HG03439 (cell line): ENCODE results near the gene SLC30A7.
"Not testable (repeated sequence)": the region's sequence is repeated elsewhere in the genome, so short reads cannot be mapped to it uniquely, and the experiment has no call there.

Experiments used
- ATAC-seq: cut with Tn5 transposase; IDR thresholded peaks from one replicate; pipeline ENCODE4 v1.9.1; 2021; ENCODE audit warnings: mild to moderate bottlenecking, moderate library complexity; ENCODE audit not compliant: unreplicated experiment

Gene SLC30A7, protein sequence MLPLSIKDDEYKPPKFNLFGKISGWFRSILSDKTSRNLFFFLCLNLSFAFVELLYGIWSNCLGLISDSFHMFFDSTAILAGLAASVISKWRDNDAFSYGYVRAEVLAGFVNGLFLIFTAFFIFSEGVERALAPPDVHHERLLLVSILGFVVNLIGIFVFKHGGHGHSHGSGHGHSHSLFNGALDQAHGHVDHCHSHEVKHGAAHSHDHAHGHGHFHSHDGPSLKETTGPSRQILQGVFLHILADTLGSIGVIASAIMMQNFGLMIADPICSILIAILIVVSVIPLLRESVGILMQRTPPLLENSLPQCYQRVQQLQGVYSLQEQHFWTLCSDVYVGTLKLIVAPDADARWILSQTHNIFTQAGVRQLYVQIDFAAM

DNA sequence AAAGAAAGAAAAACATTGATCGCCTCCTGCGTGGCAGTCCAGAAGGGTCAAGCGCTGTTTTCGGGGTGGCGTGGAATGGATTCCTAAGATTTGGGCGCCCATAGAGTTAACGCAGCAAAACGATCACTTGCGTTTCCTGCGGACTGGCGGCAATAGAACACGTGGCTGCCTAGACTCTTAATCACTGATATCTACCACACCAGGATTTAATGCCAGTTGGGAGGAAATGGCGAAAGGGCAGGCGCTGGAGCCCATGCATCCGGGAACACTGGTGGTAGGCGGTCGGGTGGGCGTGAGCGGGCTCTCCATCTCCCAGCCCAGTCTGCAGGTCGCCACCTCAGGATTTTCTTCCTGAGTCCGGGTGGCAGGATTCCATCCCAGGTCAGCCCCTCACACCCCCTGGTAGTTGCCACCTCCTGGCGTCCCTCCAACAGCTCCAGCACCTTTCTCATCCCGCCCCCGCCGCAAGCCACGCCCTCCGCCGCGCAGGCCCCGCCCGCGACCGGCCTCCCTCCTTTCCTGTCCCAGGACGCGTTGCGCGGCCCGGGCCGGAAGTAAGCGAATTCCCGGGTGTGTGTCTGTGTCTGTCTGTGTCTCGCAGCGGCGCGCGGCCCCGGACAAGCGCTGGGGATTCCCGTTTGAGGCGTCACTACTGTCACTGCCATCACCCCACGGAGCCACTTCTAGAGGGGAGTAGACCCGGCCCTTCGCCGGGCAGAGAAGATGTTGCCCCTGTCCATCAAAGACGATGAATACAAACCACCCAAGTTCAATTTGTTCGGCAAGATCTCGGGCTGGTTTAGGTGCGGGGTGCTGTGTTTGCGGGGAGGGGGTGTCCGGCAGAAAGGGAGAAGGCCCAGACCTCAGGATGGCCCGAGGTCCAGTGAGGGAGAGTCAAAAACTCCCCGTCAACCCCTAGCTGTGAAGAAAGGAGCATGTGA is at the start of gene SLC30A7:
Gene SLC30A7, plus strand, starts transcription at position 551 of the 941 bp plus-strand sequence. Its CDS starts 173 bp downstream, at position 724.
- ATAC-seq = peak; percentile 80

DNA sequence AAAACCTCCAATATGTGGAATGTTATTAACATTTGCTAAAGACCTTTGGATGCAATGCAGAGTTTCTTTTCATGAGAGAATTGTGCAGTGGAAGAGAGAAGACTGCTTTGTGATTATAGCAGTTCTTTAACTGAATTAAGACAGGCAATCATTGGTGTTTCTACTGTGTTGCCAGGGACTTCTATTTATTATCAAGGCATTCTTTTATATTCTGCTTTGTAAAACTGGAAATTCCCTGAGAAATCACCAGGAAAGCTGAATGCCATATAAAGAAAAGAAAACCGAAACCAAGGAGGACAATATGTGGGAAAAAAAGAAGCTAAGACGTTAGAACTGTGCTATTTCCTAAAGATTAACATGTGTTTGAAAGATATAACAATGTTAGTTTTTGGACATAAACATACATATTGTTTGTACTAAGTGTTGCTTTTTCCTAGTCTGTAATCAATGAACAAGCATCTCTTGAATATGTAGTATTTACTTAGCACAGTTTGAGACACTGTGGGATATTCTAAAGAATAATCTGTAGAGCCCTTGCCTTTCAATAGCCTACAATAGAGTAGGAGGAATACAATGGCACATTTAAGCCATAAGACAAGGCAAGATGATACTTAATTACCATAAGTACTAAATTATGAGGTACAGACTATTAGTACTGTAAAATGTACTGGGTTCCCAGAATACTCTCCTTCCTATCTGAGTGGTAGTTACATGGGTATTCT is 48.4 kb upstream of the SLC30A7 start:
- ATAC-seq = no peak

DNA sequence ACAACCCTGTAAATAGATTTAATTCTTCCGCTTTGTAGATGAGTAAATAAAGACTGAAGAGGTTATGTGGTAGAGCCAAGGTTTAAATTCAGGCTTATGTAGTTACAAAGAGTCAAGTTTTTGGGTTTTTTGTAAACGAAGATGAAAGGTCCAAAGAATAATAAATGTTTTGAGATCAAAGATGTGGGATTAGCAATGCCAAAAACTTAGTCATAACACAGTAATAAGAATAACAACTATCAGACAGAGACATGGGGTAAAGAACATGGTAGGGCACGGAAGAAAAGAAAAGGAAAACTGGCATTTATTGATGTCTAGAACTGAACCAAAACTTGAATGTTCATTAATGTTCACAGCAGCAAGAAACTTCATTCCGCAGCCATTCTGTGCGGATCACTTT is 44.2 kb upstream of the SLC30A7 start:
- no peak for ATAC-seq

DNA sequence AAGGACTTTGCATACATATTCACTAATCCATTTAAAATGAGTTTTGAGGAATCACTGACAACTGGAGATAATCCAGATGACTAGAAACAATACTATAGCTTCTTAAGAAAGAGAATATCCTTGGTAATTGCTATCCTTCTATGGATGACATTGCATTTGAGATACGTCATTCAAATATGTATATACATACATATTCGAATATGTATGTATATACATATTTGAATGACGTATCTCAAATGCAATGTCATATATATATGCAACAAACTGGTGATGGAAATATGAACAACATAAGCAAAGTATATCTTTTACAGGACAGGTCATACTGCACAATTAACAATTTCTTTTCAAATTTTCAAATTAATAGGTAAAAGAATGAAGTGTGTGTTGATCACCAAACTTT is 42.9 kb upstream of the SLC30A7 start:
- ATAC-seq = no peak

DNA sequence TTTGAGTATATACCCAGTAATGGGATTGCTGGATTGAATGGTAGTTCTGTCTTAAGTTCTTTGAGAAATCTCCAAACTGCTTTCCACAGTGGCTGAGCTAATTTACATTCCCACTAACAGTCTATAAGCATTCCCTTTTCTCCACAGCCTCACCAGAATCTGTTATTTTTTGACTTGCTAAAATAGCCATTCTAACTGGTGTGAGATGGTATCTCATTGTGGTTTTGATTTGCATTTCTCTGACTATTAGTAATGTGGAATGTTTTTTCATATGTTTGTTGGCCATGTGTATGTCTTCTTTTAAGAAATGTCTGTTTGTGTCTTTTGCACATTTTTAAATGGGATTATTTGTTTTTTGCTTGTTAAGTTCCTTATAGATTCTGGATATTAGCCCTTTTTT is 40.8 kb upstream of the SLC30A7 start:
- not testable (repeated sequence) for ATAC-seq

DNA sequence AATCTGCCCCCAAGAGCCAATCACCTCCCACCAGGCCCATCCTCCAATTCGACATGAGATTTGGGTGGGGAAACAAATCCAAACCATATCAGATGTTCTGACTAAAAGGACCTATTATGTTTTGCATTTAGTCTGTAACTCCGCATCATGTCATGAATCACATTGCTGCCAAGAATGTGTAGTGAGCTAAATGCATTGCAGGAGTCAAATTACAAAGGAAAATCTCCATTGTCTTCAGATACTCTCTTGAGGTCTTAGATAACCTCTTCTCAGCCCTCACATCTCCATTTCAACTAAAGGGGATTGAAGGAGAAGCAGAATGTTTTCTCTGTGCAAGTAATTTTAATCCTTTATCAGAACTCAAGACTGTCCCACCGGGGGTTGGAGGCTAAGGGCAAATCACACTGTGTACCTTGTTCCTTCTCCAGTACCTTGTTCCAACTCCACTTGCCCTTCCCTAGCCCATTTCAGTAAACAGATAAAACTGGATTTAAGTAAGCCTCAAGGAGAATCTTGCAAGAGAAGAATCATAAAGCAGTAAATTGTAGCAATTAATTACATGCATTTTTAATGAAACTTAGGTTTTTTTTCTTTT is 35.4 kb upstream of the SLC30A7 start:
- ATAC-seq = no peak

DNA sequence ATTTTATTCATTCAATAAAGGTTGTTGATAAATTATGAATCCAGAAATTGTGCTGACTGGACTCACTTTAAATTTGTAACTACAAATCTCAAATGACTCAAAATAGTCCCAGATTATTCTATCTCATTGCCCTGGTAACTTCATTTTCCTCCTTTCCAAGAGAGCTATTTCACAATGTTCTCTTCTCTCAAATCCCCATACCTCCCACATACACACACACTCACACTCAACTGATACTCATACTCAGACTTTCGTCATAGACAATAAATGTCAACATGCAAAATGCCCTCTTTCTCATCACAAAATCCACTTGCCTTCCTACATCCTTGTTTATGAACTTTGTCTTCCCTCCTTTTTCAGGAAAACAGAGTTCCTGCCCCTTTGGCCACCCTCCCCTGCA is 34.5 kb upstream of the SLC30A7 start:
- no peak for ATAC-seq

DNA sequence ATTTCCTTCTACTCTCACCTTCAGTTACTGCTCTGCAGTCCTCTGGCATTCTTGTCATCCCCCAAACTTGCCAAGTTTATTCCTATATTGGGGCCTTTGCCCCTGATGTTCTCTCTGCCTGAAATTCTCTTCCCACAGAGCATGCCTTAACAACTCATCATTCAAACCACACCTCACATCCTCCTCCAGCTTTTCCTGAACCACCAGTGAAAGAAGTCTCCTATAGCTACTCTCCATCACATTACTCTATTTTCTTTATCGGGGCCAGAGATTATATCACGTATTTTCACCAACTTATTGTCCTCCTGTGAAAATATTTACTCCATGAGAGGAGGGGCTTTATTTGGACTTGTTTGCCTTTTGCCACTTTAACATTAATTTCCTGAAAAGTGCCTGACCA is 33.3 kb upstream of the SLC30A7 start:
- ATAC-seq = no peak

DNA sequence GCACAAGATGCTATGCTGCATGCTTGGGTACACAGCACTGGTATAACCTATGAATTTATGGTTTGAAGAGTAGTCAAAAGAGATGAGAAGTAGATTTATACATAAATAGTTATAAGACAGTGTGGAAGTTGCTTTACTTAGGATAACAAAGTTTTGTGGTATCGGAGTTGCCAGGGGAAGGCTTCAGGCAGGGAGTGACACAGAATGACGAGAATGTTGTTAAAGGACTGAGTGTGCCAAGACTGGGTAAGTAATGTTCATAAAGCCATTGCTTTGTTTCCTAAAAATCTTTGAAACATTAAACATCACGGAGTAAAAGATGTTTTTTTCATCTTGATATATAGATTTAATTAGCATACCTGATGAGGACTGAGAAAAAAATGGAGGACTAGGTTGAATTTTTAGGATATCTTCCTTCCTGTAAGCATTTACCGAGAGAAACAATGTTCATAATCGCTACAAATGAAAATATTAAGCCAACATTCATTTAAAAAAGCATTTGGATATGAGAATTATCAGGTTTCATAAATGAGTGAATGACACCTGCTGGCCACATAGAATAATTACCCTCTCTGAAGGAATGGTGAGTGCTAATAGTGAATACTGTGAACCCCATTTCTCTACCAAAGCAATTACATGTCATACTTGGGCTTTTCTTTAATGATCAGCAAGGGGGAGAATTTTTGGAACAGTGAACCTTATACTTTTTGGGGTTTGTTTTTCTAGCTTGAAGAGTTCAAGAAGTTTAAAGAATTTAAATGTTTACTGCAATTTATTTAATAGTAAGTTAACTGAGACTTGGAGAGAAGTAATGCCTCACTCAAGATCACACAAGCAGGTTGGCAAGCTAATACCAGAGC is 29.6 kb upstream of the SLC30A7 start:
- ATAC-seq = no peak

DNA sequence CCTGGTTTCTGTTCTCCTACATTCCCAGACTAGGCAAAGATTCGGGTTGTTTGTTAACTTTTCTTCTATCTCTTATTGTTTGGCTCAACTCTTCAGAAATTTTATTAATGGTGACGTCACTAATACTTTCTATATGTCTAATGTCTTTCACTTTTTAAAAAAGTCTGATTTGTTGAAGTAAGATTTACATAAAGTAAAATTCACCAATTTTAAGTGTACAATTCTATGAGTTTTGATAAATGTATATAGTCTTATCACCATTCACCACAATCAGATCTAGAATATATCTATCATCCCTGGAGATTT is 29.0 kb upstream of the SLC30A7 start:
- no peak for ATAC-seq

DNA sequence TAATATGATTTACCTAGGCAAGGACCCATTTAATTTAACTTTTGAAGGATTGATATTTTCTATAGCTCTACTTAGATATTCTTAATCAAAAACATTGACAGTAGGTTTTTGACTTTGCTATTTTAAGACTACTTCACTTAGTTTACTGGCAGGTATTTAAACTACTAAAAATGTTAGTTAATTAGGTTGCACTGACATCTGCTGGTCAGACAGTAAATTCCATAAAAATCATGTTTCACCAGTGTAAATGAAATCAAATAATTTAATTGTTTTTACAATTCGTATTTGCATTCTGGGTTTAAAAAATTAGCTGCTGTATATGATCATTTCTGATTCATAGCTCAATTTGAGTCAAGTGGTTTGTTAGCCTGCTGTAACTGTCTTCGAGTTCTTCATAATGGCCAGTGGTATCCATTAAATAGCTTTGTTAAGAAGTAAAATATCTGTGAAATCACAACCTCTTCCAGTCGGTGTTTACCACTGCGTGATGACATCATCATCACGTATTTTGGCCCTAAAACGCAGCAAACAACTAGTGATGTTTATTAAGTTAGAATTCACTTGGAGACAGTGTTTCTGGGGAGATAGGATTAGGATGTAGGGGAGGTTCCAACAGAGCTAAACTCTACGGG is 27.4 kb upstream of the SLC30A7 start:
- peak; percentile 51 for ATAC-seq

DNA sequence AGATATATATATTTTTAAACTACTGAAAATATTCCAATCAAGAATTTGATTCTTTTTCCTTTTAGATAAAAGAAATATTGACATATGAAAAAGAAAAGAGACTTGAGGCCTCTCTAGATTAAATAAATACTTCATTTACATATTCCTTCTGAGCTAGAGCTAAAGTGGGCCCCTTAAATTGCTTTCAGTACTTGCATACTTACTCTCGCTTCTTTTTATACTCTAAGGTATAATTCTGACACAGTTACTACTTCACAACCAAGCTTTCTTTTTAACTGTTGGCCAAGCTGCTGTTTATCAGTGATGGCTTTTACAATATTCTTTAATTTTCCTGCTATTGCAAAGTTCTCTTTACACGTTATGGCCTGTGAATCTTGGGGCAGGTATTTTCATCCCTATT is 25.9 kb upstream of the SLC30A7 start:
- ATAC-seq = no peak

DNA sequence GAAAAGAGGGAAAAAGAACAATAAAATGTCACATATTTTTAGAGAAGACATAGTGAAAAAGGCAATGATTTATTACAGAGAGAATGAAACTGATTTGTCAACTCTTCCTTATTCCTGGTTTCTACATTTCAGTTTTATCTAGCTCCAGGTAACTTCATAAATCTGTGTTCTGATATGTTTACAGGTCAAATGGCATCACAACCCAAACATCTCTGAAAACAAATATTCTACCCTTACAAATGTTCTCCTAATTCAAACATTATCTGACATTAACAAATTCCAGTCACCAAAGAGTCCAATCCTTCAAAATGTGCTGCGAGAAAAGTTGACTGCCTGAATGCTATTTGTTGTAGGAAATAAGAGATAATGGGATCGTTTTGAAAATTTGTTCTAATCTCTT is 21.5 kb upstream of the SLC30A7 start:
- no peak for ATAC-seq

DNA sequence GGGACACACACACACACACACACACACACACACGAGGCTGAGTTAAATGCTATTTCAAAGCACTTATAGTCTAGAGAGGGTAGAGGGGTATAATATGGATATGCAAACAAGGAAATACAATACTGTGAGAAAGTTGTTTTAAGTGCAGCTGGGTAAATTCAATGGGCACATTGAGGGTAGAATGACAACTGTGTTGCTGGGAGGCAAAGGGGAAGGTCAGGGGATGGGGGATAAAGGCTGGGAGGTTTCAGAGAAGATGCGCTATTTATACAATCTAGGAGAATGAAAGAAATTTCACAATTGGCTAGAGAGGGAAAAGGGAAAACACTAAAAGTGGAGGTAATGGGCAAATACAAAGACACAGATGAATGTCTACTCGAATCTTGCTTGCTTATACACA is 20.7 kb upstream of the SLC30A7 start:
- ATAC-seq = no peak

DNA sequence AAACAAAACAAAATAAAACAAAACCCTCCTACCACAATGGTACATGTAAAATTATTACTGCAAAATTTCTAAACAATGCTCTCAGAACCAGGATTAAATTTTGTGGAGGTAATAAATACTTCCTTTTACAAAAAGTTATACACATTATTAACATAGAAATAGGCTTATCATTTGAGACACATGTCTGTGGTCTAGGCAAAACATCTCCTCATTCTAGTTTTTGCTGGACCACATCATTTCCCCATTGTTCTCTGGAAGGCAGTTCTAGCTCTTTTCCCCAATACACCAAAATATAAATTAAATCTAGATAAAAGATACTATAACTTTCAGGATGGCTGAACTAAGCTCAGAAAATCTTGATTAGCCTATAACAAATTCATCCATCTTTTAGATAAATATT is 19.6 kb upstream of the SLC30A7 start:
- ATAC-seq = no peak

DNA sequence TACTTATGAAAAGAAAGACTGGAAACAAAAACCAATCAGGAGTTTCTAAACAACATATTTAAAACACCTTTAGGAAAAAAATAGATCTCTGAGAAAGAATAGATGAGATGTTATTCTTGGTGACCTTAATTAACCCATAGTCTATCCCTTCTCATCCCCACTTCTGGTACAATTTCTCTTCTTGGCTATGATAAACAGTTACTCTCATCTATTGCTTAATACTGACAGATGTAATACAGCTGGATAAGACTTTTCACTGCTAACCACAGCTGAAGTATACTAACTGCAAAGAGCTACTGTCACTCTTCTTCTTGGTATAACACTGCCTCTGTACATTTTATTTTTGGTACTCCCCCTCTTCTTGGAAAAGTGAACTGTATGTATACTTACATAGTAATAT is 16.5 kb upstream of the SLC30A7 start:
- ATAC-seq = no peak

DNA sequence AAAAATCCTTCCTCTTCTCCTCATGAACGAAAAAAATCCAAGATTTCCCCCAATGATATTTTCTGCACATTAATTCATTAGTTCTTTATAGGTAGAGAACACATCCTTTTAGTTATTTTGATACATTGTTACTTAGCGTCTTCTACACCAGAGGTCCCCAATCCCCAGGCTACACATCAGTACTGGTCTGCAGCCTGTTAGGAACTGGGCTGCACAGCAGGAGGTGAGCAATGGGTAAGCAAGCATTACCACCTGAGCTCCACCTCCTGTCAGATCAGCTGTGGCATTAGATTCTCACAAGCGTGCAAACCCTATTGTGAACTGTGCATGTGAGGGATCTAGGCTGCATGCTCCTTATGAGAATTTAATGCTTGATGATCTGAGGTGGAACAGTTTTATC is 14.2 kb upstream of the SLC30A7 start:
- no peak for ATAC-seq

DNA sequence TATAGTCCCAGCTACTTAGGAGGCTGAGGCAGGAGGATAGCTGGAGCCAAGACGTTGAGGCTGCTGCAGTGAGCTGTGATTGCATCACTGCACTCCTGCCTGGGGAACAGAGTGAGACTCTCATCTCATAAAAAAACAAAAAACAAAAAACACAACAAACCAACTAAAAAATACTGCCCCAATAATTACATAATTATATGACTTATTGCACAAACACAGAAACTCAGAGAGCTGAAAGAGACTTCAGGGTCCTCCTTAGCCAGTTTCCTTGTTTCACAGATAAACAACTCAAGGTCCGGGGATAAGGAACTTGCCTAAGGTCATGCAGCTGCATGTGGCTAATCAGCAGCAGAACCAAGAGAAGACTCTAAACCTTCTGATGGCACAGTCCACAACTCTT is 13.2 kb upstream of the SLC30A7 start:
- ATAC-seq = no peak

DNA sequence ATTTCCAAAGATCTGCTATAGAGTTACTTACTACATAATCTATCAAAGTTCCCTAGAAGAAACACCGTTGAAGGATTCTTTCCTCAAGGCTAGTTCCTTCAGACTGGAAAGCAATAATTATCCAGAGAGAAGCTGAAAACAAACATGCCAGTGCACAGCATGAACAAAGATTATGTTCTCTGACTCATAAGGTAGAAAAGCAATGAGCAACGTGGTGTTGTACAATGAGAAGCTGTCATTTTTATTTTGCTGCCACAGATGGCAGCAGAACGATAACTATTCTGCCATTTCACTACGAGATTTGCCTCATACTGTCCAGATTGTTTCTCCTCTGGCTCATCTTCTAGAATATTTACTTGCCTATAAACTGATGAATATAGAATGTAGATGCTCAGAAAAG is 11.9 kb upstream of the SLC30A7 start:
- ATAC-seq = no peak

DNA sequence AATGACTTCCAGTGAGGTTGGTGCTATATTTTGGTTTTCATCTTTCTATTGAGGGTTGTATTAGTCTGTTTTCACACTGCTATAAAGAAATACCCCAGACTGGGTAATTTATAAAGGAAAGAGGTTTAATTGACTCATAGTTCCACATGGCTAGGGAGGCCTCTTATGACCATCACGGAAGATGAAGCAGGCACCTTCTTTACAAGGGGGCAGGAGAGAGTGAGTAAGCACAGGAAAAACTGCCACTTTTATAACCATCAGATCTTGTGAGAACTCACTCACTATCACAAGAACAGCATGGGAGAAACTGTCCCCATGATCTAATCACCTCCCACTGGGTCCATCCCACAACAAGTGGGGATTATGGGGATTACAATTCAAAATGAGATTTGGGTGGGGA is 6.9 kb upstream of the SLC30A7 start:
- ATAC-seq = not testable (repeated sequence)
